OCI-LY1 (cell line): ENCODE data around the gene ATP5F1D.
"Not testable (repeated sequence)": the region's sequence is repeated elsewhere in the genome, so short reads cannot be mapped to it uniquely, and the experiment has no call there.

ENCODE experiments used
- H2AFZ ChIP-seq: fragments of 200-600 bp; sonication (generic), shearing (Covaris generic); 2 replicates; pipeline ENCODE4 v1.6.0; 2014; ENCODE audit warnings: antibody characterized with exemption, mild to moderate bottlenecking, low read length
- H3F3A ChIP-seq: fragments of 200-600 bp; sonication (generic), shearing (Covaris generic); 2 replicates; pipeline ENCODE4 v1.6.0; 2014; ENCODE audit warnings: mild to moderate bottlenecking, antibody characterized with exemption, low read length, moderate library complexity; ENCODE audit not compliant: insufficient read depth
- H3K27ac ChIP-seq: fragments of 200-600 bp; sonication (generic); 2 replicates; pipeline ENCODE4 v1.5.1; 2014; ENCODE audit warnings: low read length, mixed run types, mild to moderate bottlenecking, low read depth; ENCODE audit not compliant: poor library complexity, severe bottlenecking
- H3K27me3 ChIP-seq: fragments of 200-600 bp; sonication (generic); 2 replicates; pipeline ENCODE4 v1.6.0; 2014; ENCODE audit warnings: antibody characterized with exemption, mild to moderate bottlenecking, low read length, moderate library complexity; ENCODE audit not compliant: insufficient read depth
- H3K36me3 ChIP-seq: fragments of 200-600 bp; sonication (generic); 2 replicates; pipeline ENCODE4 v1.6.1; 2014; ENCODE audit warnings: mild to moderate bottlenecking, antibody characterized with exemption, low read length, moderate library complexity, mixed read lengths; ENCODE audit not compliant: insufficient read depth
- H3K4me1 ChIP-seq: fragments of 200-600 bp; sonication (generic); 2 replicates; pipeline ENCODE4 v1.5.1; 2014; ENCODE audit warnings: mild to moderate bottlenecking, low read length, moderate library complexity; ENCODE audit not compliant: insufficient read depth, severe bottlenecking
- H3K4me2 ChIP-seq: fragments of 200-600 bp; sonication (generic), shearing (Covaris generic); 2 replicates; pipeline ENCODE4 v1.6.1; 2014; ENCODE audit warnings: low read length
- H3K4me3 ChIP-seq: fragments of 200-600 bp; sonication (generic); 2 replicates; pipeline ENCODE4 v1.5.1; 2014; ENCODE audit warnings: low read length, low read depth, mild to moderate bottlenecking, mixed read lengths; ENCODE audit not compliant: poor library complexity, severe bottlenecking
- H3K79me2 ChIP-seq: fragments of 200-600 bp; shearing (Covaris generic); 2 replicates; pipeline ENCODE4 v1.6.1; 2016; ENCODE audit warnings: mixed run types, low read length, mixed read lengths; ENCODE audit not compliant: insufficient read depth
- H3K9ac ChIP-seq: fragments of 200-600 bp; sonication (generic), shearing (Covaris generic); 2 replicates; pipeline ENCODE4 v1.6.1; 2014; ENCODE audit warnings: mild to moderate bottlenecking, low read length, mixed read lengths
- H3K9me2 ChIP-seq: fragments of 200-600 bp; sonication (generic), shearing (Covaris generic); 2 replicates; pipeline ENCODE4 v1.6.1; 2014; ENCODE audit warnings: low read depth, mild to moderate bottlenecking, low read length, mixed read lengths
- H3K9me3 ChIP-seq: fragments of 200-600 bp; shearing (Covaris generic); 2 replicates; pipeline ENCODE4 v1.6.1; 2014; ENCODE audit warnings: low read length, mixed read lengths
- H4K20me1 ChIP-seq: fragments of 200-600 bp; sonication (generic), shearing (Covaris generic); 2 replicates; pipeline ENCODE4 v1.6.0; 2016; ENCODE audit warnings: mild to moderate bottlenecking, low read length; ENCODE audit not compliant: insufficient read depth
- EZH2 ChIP-seq: fragments of 200-600 bp; sonication (generic), shearing (Covaris generic); IDR thresholded peaks from 2 replicates; pipeline ENCODE4 v1.8.0; 2017; ENCODE audit warnings: borderline replicate concordance, mixed run types, mild to moderate bottlenecking, antibody characterized with exemption, low read length, moderate library complexity, mixed read lengths
- TF ChIP-seq, protein P1 (sequence below): fragments of 200-600 bp; sonication (generic), shearing (Covaris generic); IDR thresholded peaks from 2 replicates; pipeline ENCODE4 v1.5.1; 2017; ENCODE audit warnings: mild to moderate bottlenecking, antibody characterized with exemption, low read length, moderate library complexity, mixed read lengths

The ATP5F1D gene

DNA sequence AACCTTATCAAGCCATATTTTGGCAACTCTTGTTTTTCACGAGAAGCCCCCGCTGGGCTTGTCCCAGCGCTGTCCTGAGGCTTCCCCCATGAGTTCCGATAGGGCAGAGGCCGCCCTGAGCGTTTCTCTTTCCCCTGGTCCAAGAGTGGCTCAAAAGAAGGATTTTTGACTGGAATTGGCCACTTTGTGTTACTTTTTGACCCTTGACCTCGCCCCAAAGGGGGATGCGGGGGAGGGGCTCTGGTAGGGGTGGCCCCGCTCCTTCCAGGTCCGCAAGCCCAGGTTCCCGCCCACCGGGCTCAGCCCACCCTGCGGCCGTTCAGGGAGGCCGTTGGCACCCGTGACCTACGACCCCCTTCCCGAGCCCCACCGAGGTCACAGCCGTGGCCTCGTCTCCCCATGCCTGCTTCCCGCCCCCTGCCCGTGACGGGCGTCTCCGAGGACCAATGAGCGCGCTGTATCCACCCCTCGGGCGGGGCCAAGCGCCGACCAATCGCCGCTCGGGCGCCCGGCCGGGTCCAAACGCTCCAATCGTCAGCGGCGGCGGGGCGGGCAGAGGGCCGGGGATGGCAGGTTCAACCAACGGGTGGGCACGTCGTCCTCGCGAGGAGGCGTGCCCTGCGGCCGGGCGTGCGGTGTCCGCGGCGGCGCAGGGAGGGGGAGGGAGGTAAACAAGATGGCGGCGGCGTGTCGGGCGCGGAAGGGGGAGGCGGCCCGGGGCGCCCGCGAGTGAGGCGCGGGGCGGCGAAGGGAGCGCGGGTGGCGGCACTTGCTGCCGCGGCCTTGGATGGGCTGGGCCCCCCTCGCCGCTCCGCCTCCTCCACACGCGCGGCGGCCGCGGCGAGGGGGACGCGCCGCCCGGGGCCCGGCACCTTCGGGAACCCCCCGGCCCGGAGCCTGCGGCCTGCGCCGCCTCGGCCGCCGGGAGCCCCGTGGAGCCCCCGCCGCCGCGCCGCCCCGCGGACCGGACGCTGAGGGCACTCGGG is 36.1 kb upstream of the ATP5F1D start, which contains the start of gene STK11:
TSS of gene STK11 (plus strand) at position 665 of the 986 bp plus-strand sequence. CDS start 1,136 bp downstream, outside the sequence.
- Histone ChIP-seq H3K9me3 (no peaks in the 10 kb centered on the region), H3K36me3 (peaks cover 19% of the 10 kb centered on the region), H3K9me2 (no peaks in the 10 kb centered on the region), H3F3A (no peaks in the 10 kb centered on the region; the same call in 1 of the 2 replicates), H3K4me2 (peak within 1 kb of the TSS; percentile 99), H3K9ac (peak within 1 kb of the TSS; percentile 80), H3K27me3 (no peaks in the 10 kb centered on the region), H3K4me3 (peak within 1 kb of the TSS; percentile 87), H3K27ac (peak within 1 kb of the TSS; percentile 75), H3K79me2 (peaks cover 39% of the 10 kb centered on the region), H2AFZ (no peak within 1 kb of the TSS), H3K4me1 (peaks cover 29% of the 10 kb centered on the region), H4K20me1 (no peaks in the 10 kb centered on the region)
- no peak for TF ChIP-seq EZH2
- TF ChIP-seq, protein P1, sequence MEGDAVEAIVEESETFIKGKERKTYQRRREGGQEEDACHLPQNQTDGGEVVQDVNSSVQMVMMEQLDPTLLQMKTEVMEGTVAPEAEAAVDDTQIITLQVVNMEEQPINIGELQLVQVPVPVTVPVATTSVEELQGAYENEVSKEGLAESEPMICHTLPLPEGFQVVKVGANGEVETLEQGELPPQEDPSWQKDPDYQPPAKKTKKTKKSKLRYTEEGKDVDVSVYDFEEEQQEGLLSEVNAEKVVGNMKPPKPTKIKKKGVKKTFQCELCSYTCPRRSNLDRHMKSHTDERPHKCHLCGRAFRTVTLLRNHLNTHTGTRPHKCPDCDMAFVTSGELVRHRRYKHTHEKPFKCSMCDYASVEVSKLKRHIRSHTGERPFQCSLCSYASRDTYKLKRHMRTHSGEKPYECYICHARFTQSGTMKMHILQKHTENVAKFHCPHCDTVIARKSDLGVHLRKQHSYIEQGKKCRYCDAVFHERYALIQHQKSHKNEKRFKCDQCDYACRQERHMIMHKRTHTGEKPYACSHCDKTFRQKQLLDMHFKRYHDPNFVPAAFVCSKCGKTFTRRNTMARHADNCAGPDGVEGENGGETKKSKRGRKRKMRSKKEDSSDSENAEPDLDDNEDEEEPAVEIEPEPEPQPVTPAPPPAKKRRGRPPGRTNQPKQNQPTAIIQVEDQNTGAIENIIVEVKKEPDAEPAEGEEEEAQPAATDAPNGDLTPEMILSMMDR: no peak

- H3K4me3 ChIP-seq: peak overlapping the region; percentile 87
- H3K79me2 ChIP-seq: peaks cover 46% of the 10 kb centered on the region
- H3K27ac ChIP-seq: peak overlapping the region; percentile 75
- no peaks in the 10 kb centered on the region for H3K9me3 ChIP-seq
- H3K4me2 ChIP-seq: peak overlapping the region; percentile 99
- peaks cover 25% of the 10 kb centered on the region for H3K36me3 ChIP-seq
- no peaks in the 10 kb centered on the region for H4K20me1 ChIP-seq
- no peaks in the 10 kb centered on the region; the same call in 1 of the 2 replicates for H3F3A ChIP-seq
- H3K4me1 ChIP-seq: peaks cover 29% of the 10 kb centered on the region
- H3K9me2 ChIP-seq: no peaks in the 10 kb centered on the region
- no peak overlapping the region for H2AFZ ChIP-seq
- peak overlapping the region; percentile 80 for H3K9ac ChIP-seq
- no peaks in the 10 kb centered on the region for H3K27me3 ChIP-seq
- TF ChIP-seq, protein P1: no peak
- TF ChIP-seq EZH2: no peak
These were observed 35.2 kb upstream of the ATP5F1D start for GRCh38 chr19:1206150-1206863.

DNA sequence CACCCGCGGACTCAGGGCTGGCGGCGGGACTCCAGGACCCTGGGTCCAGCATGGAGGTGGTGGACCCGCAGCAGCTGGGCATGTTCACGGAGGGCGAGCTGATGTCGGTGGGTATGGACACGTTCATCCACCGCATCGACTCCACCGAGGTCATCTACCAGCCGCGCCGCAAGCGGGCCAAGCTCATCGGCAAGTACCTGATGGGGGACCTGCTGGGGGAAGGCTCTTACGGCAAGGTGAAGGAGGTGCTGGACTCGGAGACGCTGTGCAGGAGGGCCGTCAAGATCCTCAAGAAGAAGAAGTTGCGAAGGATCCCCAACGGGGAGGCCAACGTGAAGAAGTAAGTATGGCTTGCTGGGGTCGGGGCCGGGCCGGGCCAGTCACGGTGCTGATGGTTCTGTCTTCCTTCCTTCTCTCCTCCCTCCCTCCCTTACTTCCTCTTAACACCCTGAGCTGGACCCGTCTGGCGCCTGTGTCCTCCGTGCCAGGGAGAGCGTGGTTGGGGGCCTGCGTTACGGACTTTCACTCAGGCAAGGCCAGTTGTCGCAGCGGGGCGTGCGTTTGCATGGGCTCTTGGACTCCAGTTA is 34.6 kb upstream of the ATP5F1D start:
- no peak overlapping the region for H2AFZ ChIP-seq
- peaks cover 33% of the 10 kb centered on the region for H3K4me1 ChIP-seq
- H3K27ac ChIP-seq: peak overlapping the region; percentile 75

DNA sequence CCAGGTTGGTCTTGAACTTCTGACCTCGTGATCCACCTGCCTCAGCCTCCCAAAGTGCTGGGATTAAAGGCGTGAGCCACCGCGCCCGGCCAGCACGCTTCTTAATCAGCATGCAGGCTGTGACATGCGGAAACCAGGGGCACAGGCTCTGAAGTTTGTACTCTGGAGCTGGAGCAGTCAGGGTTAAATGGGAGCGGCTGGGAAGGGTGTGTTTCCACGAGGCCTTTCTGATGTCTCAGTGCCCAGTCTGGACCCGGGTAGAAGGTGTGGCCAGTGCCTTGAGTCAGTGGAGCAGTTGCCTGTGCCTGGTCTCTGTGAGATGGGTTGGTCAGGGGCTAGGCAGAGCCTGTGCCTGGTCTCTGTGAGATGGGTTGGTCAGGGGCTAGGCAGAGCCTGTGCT is 32.7 kb upstream of the ATP5F1D start:
- H3F3A ChIP-seq, H3K4me2 ChIP-seq, H2AFZ ChIP-seq, H4K20me1 ChIP-seq, H3K27ac ChIP-seq, H3K27me3 ChIP-seq, H3K9ac ChIP-seq, H3K9me3 ChIP-seq, H3K9me2 ChIP-seq, H3K4me3 ChIP-seq: not testable (repeated sequence)
- Histone ChIP-seq H3K79me2 (peaks cover 52% of the 10 kb centered on the region), H3K36me3 (peaks cover 32% of the 10 kb centered on the region), H3K4me1 (peaks cover 41% of the 10 kb centered on the region)

More for the DNA sequence above, 34.6 kb upstream of the ATP5F1D start:
- peak overlapping the region; percentile 87 for H3K4me3 ChIP-seq
- peaks cover 31% of the 10 kb centered on the region for H3K36me3 ChIP-seq
- peak overlapping the region; percentile 99 for H3K4me2 ChIP-seq
- no peaks in the 10 kb centered on the region for H4K20me1 ChIP-seq
- H3K9ac ChIP-seq: peak overlapping the region; percentile 80
- H3K79me2 ChIP-seq: peaks cover 49% of the 10 kb centered on the region
- H3K9me2 ChIP-seq: no peaks in the 10 kb centered on the region
- H3K27me3 ChIP-seq: no peaks in the 10 kb centered on the region
- TF ChIP-seq EZH2: no peak
- TF ChIP-seq, protein P1: no peak
- H3F3A ChIP-seq: no peaks in the 10 kb centered on the region; the same call in 1 of the 2 replicates
- H3K9me3 ChIP-seq: no peaks in the 10 kb centered on the region
